Activated naive CD4-positive, alpha-beta T cell treated with anti-CD3 and anti-CD28 coated beads, Interleukin-2, amount 10 ng/mL, durations not matched to agents 7 days and 5 days (primary cell): ENCODE results near the gene TMEM198.

Experiments
- CTCF ChIA-PET: fragments of 350-600 bp; sonication (Branson Sonifier 250); formaldehyde crosslinking; loops from one replicate; lab custom pipeline; 2021; ENCODE audit warnings: antibody characterized with exemption; lab: Charles Lee
- DNase-seq: peaks from one replicate; pipeline ENCODE4 v3.0.0-alpha.2; 2020
- H3K27ac Mint-ChIP-seq: one replicate; pipeline ENCODE4 v1.8.0; 2021; ENCODE audit warnings: mild to moderate bottlenecking, moderate library complexity, mixed read lengths
- H3K27me3 Mint-ChIP-seq: one replicate; pipeline ENCODE4 v1.8.0; 2021; ENCODE audit warnings: mild to moderate bottlenecking, mixed read lengths
- H3K36me3 Mint-ChIP-seq: one replicate; pipeline ENCODE4 v1.8.0; 2021; ENCODE audit warnings: mixed read lengths
- H3K4me1 Mint-ChIP-seq: one replicate; pipeline ENCODE4 v1.8.0; 2021; ENCODE audit warnings: mixed read lengths
- H3K4me3 Mint-ChIP-seq: one replicate; pipeline ENCODE4 v1.8.0; 2021; ENCODE audit warnings: mild to moderate bottlenecking, moderate library complexity, mixed read lengths
- H3K9me3 Mint-ChIP-seq: one replicate; pipeline ENCODE4 v1.8.0; 2021; ENCODE audit warnings: mixed read lengths

TMEM198 gene

DNA sequence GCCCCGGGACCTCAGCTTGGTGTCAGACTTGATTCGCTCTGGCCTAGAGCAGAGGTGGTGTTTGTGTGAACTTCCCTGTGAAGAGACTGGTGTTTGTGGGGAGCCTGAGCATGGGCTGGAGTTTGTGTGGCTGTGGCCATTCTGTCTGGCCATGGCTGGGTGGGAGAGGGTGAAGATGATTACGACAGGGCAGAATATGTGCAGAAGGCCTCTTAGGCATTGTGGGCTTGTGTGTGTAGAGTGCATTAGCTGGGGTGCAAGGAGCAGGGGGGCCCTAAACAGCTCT is 17.0 kb downstream of the TMEM198 start:
- H3K27me3 Mint-ChIP-seq: peaks cover 23% of the 10 kb centered on the region
- H3K4me3 Mint-ChIP-seq: no peak overlapping the region
- H3K36me3 Mint-ChIP-seq: no peaks in the 10 kb centered on the region
- H3K9me3 Mint-ChIP-seq: no peaks in the 10 kb centered on the region
- no peaks in the 10 kb centered on the region for H3K4me1 Mint-ChIP-seq
- CTCF ChIA-PET: interaction anchor here (0.7 to 3.8 kb wide), 17 partner anchors 8 to 82 kb away, joined by 3 to 35 read pairs (median 5); partner anchors contain the start of gene OBSL1
- DNase-seq: no peak
- H3K27ac Mint-ChIP-seq: no peak overlapping the region

DNA sequence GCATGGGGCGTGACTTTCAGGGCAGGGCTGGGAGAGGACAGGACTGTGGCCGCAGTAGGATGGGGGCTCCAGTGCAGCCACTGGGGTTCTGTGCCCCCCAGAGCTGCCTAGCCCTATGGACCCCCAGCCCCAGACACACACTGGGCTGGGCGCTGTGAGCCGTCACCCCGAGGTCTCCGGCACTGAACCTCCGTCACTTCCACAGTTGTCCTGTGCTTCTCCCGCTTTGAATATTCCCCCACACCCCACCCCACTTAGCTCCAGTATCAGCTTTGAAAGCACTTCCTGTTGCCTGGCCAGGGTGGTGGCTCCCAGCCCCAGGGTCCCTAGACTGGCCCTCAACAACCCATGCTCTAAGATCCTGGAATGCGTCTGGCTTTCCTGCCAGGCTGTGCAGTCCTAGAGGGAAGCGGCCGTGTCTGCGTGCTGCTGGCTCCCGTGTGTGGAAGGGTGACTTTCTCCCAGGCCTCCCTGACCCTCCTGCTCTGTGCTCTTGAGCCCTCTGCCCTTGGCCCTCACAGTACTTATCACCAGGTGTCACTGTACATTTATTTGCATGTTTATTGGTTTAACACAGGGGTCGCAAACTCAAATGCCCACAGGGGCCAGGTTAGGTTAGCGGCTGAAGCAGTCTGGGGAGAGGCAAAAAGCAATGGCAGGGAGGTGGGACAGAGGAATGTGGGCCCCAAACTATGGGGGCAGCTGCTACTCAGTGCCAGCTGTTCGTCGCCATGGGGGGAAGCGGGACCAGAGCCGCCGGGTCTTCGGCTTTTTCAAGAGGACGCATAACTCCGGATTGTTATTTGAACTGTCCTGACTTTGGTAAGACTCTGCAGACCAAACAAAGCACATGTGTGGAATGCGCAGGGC is 17.6 kb downstream of the TMEM198 start:
- CTCF ChIA-PET: interaction anchor here (0.8 to 3.8 kb wide), 11 partner anchors 7 to 82 kb away, joined by 3 to 35 read pairs (median 5); no protein-coding TSS in a partner anchor
- Mint-ChIP-seq H3K27ac (no peak overlapping the region), H3K9me3 (no peaks in the 10 kb centered on the region), H3K27me3 (peaks cover 29% of the 10 kb centered on the region), H3K36me3 (no peaks in the 10 kb centered on the region), H3K4me3 (no peak overlapping the region), H3K4me1 (no peaks in the 10 kb centered on the region)
- DNase-seq: no peak

DNA sequence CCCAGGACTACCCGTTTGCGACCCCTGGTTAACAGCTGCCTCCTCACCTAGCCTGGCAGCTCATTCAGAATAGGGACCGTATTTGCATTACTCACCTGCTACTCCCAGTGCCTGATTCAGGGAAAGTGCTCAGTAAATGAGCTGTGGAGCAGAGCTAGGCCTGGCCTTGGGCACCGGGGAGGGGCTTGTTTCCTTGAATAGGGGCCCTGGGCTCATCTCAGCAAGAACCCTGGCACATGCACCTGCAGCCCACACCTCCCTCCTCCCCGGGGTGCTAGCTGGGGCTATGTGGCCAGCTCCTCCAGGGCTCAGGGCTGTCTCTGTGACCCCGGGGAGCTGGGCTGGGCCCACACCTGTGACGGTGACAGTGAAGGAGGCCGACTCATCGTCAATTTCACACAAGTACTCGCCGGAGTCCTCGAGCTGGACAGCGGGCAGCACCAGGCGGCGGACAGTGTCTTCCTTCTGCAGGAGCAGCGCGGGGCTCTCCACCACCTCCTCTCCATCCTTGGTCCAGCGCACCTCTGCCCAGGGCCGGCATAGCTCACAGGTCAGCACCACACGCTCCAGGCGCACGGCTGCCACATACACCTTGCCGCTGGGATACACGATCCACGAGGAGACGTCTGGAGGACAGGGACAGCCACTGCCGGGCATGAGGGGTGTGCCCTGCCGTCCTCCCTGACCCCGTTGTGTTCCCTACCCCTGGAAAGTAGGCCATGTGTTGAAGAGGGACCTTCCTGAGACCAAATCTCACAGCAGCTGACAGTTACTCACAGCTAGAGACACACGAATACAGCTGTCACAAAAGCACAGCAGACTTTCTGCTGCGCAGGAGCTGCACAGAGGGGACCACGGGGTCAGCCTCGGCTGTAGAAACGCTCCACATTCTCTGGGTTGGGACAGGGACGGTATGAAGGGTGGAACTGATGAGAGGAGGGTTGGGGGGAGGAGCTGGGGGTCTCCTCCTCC is 18.5 kb downstream of the TMEM198 start:
- Mint-ChIP-seq H3K27me3 (peaks cover 36% of the 10 kb centered on the region), H3K27ac (no peak overlapping the region), H3K9me3 (no peaks in the 10 kb centered on the region), H3K4me1 (no peaks in the 10 kb centered on the region), H3K36me3 (no peaks in the 10 kb centered on the region), H3K4me3 (no peak overlapping the region)
- no peak for DNase-seq
- CTCF ChIA-PET: interaction anchor here (0.8 to 3.8 kb wide), 2 partner anchors 22 to 87 kb away, joined by 6 to 35 read pairs; no protein-coding TSS in a partner anchor

DNA sequence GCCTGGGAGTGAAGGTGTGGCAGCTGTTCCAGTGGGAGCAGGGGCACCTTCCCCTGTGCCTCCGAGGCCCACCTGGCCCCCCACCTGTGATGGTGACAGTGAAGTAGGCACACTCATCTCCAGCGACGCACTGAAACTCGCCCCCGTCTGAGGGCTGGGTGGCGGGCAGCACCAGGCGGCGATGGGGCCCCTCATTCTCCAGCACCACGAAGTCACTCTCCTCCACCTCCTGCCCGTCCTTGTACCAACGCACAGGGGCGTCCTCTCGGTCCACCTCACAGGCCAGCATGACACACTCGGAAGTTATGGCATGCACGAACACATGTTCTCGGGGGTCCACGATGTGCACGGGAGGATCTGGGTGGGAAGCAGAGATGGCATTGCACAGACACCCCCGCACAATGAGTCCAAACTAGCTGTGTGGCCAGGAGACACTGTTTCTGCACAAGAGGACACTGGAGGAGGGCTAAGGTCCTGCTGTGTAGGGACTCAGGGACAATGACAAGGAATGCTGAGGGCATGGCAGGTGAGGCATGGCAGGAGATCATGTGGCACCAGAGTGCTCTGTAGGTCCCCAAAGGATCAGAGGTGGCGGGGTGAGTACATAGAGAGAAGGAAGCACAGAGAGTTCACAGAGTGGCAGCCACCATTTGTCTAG is 19.6 kb downstream of the TMEM198 start:
- Mint-ChIP-seq H3K9me3 (no peaks in the 10 kb centered on the region), H3K4me1 (no peaks in the 10 kb centered on the region), H3K36me3 (no peaks in the 10 kb centered on the region), H3K4me3 (no peak overlapping the region), H3K27ac (no peak overlapping the region), H3K27me3 (peaks cover 44% of the 10 kb centered on the region)
- CTCF ChIA-PET: no interaction called here
- DNase-seq: no peak

DNA sequence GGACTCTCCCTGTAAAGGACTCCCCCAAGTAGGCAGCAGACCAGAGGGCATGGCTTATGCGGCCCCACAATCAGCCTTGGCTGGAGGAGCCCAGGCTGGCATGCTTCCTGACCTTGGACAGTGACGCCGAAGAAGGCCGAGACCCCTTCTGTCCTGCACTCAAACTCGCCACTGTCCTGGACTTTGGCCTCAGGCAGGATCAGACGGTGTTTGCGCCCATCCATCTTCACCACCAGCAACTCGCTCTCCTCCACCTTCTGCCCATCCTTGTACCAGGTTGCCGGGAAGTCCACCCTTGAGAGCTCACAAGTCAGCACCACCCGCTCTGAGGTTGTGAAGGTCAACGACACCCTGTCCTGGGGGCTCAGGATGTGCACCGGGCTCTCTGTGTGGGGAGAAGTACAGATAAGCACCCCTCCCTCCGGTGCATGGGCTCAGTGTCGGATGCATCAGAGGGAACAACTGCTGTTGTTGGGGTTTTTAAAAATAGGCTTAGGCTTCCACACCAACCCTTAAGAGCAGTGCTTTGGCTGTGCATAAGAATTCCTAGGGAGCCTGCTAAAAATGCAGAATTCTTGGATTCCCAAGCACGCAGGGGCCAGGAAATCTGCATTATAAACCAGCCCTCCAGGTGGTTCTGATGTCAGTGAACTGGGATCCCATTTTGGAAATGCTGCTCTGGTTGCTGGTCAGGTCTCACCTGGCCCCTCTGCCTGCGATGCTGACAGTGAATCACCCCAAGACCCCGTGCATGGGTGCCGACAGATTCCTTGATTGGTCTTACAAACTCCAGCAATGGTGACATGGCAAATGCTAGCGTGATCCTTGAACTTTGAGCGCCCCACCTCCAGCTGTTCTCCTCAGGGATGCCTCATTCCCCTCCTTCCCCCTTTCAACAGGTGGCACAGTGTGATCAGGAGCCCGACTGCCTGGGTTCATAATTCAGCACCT is 21.6 kb downstream of the TMEM198 start:
- no peak for DNase-seq
- Mint-ChIP-seq H3K27me3 (peaks cover 57% of the 10 kb centered on the region), H3K4me3 (no peak overlapping the region), H3K9me3 (no peaks in the 10 kb centered on the region), H3K4me1 (peaks cover 3% of the 10 kb centered on the region), H3K36me3 (no peaks in the 10 kb centered on the region), H3K27ac (no peak overlapping the region)
- CTCF ChIA-PET: interaction anchor here (0.5 kb wide), 1 partner anchor 270 kb away, joined by 3 read pairs; no protein-coding TSS in a partner anchor

DNA sequence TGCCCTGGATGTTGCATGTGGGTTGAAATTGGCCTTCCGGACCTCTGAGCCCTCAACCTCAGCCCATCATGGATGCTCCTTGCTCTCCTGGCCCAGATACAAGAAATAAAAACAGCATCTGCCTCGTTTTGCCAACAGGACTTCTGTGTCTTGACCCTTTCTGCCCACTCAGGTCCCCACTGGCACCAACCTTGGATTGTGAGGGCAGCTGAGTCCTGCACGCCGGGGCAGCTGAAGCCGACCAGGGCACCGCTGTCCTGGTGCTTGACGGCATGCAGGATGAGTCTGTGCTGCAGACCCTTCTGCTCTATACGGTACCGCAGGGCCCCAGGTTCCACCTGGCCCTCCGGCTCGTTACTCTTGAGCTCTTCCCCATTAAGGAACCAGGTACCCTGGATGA is 22.8 kb downstream of the TMEM198 start:
- Mint-ChIP-seq H3K27ac (no peak overlapping the region), H3K4me3 (no peak overlapping the region), H3K4me1 (peaks cover 3% of the 10 kb centered on the region), H3K36me3 (no peaks in the 10 kb centered on the region), H3K9me3 (no peaks in the 10 kb centered on the region), H3K27me3 (peaks cover 61% of the 10 kb centered on the region)
- no peak for DNase-seq
- CTCF ChIA-PET: no interaction called here

DNA sequence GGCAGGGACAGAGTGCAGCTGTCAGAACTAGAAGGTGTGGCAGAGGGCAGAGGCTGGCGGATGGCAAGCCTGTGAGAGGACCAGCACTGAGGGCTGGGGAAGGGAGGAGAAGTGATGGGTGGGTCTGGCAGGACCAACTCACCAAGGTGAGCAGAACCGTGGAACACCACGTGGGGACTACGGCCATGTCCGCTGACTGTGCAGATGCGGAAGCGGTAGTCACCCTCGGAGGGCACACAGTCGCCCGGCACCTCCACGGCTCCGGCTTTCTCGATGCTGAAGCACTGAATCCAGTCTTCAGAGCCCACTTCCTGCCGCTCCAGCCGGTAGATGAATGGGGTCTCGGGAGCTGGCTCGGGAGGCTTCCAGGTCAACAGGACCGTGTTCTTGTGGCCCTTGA is 23.3 kb downstream of the TMEM198 start:
- H3K27me3 Mint-ChIP-seq: peaks cover 66% of the 10 kb centered on the region
- H3K36me3 Mint-ChIP-seq: no peaks in the 10 kb centered on the region
- peaks cover 3% of the 10 kb centered on the region for H3K4me1 Mint-ChIP-seq
- H3K4me3 Mint-ChIP-seq: no peak overlapping the region
- H3K27ac Mint-ChIP-seq: no peak overlapping the region
- DNase-seq: no peak
- CTCF ChIA-PET: no interaction called here
- H3K9me3 Mint-ChIP-seq: no peaks in the 10 kb centered on the region

DNA sequence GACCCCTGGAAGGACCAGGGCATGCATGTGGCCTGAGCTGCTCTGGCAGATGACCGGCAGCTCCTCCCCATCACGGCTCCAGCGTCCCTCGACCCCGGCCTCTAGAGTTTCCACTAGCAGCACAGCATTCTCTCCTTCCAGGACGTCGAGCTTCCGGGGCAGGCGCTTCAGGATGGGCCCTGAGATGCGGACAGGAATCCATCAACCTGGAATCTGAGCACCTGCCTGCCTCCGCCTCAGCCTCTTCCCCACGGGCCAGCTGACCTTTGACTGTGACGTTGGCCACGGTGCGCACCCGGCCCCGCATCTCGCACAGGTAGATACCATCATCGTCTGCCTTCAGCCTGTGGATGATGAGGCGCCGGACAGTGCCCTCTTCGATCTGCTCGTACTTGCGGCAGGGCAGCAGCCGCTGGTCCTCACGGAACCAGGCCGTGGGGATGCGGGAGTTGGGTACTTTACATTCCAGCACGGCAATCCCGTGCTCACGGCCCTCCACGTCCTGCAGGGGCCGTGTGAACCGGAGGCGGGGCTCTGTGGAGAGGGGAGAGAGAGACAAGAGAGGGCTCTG is 24.0 kb downstream of the TMEM198 start:
- Mint-ChIP-seq H3K27me3 (peaks cover 74% of the 10 kb centered on the region), H3K4me1 (peaks cover 3% of the 10 kb centered on the region), H3K36me3 (no peaks in the 10 kb centered on the region), H3K4me3 (no peak overlapping the region), H3K9me3 (no peaks in the 10 kb centered on the region), H3K27ac (no peak overlapping the region)
- CTCF ChIA-PET: interaction anchor here (1.1 to 2.1 kb wide), 2 partner anchors 7 to 27 kb away, joined by 3 to 5 read pairs; no protein-coding TSS in a partner anchor
- no peak for DNase-seq

DNA sequence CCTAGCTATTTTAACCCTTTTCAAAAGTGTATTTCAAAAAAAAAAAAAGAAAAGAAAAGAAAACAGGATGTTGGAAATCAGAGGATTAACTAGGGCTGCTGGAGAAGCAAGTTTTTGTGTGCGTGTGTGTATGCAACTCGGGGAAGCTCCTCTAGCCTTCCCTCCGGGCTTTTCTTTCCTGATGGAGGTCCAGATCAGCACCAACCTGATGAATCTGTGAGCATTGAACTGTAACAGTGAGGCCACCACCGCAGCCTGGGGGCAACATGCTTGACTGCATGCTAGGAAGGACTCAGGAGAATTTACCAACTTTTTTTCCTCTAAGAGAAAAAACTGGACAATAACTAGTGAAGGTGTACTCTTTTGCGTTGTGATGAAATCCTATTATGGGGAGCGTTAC is 25.2 kb downstream of the TMEM198 start:
- H3K27ac Mint-ChIP-seq: no peak overlapping the region

DNA sequence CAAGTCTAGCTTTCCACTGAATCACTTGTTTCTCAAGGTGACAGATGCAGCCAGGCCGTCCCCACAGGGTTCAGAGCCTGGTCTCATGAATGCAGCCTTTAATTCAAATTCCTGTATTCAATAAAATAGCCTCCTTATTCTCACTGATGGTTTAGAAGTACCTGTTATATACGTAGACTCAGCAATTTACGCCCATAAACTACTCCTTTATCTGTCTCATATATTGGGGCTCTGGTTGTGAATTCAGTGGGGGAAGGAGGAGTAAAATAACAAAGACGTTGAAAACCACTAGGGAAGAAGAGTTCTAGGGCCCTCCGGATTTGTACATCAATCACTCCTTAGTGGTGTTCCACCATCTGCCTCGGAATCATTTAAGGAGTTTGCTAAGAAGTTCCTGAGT is 25.8 kb downstream of the TMEM198 start:
- peaks cover 3% of the 10 kb centered on the region for H3K4me1 Mint-ChIP-seq
- H3K27me3 Mint-ChIP-seq: peaks cover 89% of the 10 kb centered on the region
- no peaks in the 10 kb centered on the region for H3K9me3 Mint-ChIP-seq
- H3K36me3 Mint-ChIP-seq: no peaks in the 10 kb centered on the region
- CTCF ChIA-PET: interaction anchor here (2.1 kb wide), 1 partner anchor 9 kb away, joined by 5 read pairs; no protein-coding TSS in a partner anchor
- no peak for DNase-seq
- H3K4me3 Mint-ChIP-seq: no peak overlapping the region
- no peak overlapping the region for H3K27ac Mint-ChIP-seq

More for the DNA sequence above, 25.2 kb downstream of the TMEM198 start:
- DNase-seq: no peak
- CTCF ChIA-PET: interaction anchor here (2.1 kb wide), 1 partner anchor 8 kb away, joined by 5 read pairs; no protein-coding TSS in a partner anchor
- Mint-ChIP-seq H3K36me3 (no peaks in the 10 kb centered on the region), H3K4me3 (no peak overlapping the region), H3K27me3 (peaks cover 85% of the 10 kb centered on the region), H3K9me3 (no peaks in the 10 kb centered on the region), H3K4me1 (peaks cover 3% of the 10 kb centered on the region)

DNA sequence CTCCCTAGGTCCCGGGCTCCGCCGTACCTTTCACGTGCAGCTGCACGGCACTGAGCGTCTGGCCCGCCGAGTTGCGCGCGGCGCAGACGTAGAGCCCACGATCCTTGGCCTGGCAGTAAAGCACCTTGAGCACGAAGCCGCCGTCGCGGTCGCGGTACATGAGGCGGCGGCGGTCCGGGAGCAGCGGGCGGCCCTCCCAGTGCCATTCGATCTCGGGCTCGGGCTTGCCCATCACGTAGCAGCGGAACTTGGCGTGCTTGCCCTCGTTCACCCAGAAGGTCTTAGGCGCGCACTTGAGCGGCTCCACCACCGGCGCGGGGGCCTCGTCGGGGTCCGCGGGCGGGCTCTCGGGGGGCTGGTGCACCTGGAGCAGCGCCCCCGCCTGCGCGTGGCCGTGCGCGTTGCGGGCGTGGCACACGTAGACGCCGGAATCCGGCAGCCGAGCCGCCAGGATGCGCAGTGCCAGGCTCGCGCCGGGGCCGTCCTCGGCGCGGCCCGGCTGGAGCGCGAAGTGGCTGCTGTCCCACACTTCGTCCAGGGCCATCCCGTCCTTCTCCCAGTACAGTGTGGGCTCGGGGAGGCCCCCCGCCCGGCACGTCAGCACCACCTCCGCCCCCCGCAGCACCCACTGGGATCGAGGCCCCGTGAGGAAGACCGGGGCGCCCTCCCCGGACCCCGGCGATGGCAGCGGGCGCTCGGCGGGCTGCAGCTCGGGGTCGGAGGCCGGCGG is 26.5 kb downstream of the TMEM198 start:
- H3K36me3 Mint-ChIP-seq: no peaks in the 10 kb centered on the region
- no peak overlapping the region for H3K4me3 Mint-ChIP-seq
- no peak for DNase-seq
- H3K27ac Mint-ChIP-seq: no peak overlapping the region
- no peaks in the 10 kb centered on the region for H3K9me3 Mint-ChIP-seq
- H3K27me3 Mint-ChIP-seq: peaks cover 90% of the 10 kb centered on the region
- peaks cover 3% of the 10 kb centered on the region for H3K4me1 Mint-ChIP-seq
- CTCF ChIA-PET: interaction anchor here (1.5 to 1.6 kb wide), 2 partner anchors 10 to 73 kb away, joined by 4 to 7 read pairs; no protein-coding TSS in a partner anchor

DNA sequence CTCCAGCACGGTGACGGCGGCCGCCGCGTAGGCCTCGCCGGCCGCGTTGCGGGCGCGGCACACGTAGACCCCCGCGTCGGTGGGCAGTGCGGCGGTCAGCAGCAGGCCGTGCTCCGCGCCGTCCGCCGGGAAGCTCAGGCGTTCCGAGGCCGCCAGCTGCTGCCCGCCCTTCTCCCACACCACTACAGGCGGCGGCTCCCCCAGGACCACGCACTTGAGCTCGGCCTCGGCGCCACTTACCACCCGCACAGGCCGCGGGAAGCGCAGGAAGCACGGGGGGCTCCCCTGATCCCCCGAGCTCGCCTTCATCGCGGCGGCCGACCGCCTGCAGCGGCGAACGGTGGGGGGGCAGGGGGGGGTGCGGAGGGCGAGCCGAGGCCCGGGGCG is 27.1 kb downstream of the TMEM198 start:
- CTCF ChIA-PET: interaction anchor here (1.5 to 1.6 kb wide), 2 partner anchors 11 to 72 kb away, joined by 4 to 7 read pairs; no protein-coding TSS in a partner anchor
- no peaks in the 10 kb centered on the region for H3K9me3 Mint-ChIP-seq
- peaks cover 3% of the 10 kb centered on the region for H3K4me1 Mint-ChIP-seq
- H3K27me3 Mint-ChIP-seq: peaks cover 93% of the 10 kb centered on the region
- DNase-seq: no peak
- no peaks in the 10 kb centered on the region for H3K36me3 Mint-ChIP-seq
- no peak overlapping the region for H3K27ac Mint-ChIP-seq
- H3K4me3 Mint-ChIP-seq: no peak overlapping the region
